ENCODE measurements around the gene DRAXIN.

- TF ChIP-seq CTCF (IDR thresholded peaks at IDR 0.05 in 4 of 5, conservative IDR thresholded peaks at IDR 0.05 in 1 of 5) (no peak), POLR2A (IDR thresholded peaks at IDR 0.05) (no peak)
Measured at GRCh38 chr1:11748294-11749202, 57.0 kb downstream of the DRAXIN start.
